NCI-H2081 treated with DMSO at 0.1 percent for 48 hours (cell line): ENCODE results near the gene SPTBN5.

Source experiments
- DNase-seq: peaks from one replicate; lab custom pipeline; 2025; lab: John Stamatoyannopoulos, UW

Gene SPTBN5

GRCh38 chr15:41903782-41904181, 9.9 kb upstream of the SPTBN5 start:
- DNase-seq, result no peak

- no peak for DNase-seq
Measured at GRCh38 chr15:41901431-41901830, 7.6 kb upstream of the SPTBN5 start.

- no peak for DNase-seq
Measured at GRCh38 chr15:41900526-41901380, 6.9 kb upstream of the SPTBN5 start.

- no peak for DNase-seq
Measured at GRCh38 chr15:41899854-41900442, 6.1 kb upstream of the SPTBN5 start.

GRCh38 chr15:41897363-41897799, 3.5 kb upstream of the SPTBN5 start:
- no peak for DNase-seq

- DNase-seq, result no peak
Measured at GRCh38 chr15:41896566-41896965, 2.7 kb upstream of the SPTBN5 start.

- DNase-seq, result no peak
Measured at GRCh38 chr15:41895957-41896356, 2.1 kb upstream of the SPTBN5 start.

GRCh38 chr15:41895491-41895890, 1.6 kb upstream of the SPTBN5 start:
- DNase-seq, result no peak

GRCh38 chr15:41894791-41895463, 1.1 kb upstream of the SPTBN5 start:
- no peak for DNase-seq

GRCh38 chr15:41894251-41894790, 468 bp upstream of the SPTBN5 start:
- DNase-seq, result no peak

GRCh38 chr15:41892621-41893421, 1.0 kb downstream of the SPTBN5 start:
- no peak for DNase-seq

- peak; percentile 84 for DNase-seq
Measured at GRCh38 chr15:41891946-41892345, 1.9 kb downstream of the SPTBN5 start.

GRCh38 chr15:41891226-41891625, 2.6 kb downstream of the SPTBN5 start:
- DNase-seq, result no peak

GRCh38 chr15:41890050-41890690, 3.7 kb downstream of the SPTBN5 start:
- no peak for DNase-seq

- DNase-seq, result no peak
Measured at GRCh38 chr15:41888662-41889253, 5.1 kb downstream of the SPTBN5 start.

GRCh38 chr15:41887893-41888292, 6.0 kb downstream of the SPTBN5 start:
- no peak for DNase-seq

GRCh38 chr15:41887161-41887560, 6.7 kb downstream of the SPTBN5 start:
- DNase-seq, result no peak

- DNase-seq, result no peak
Measured at GRCh38 chr15:41886741-41887140, 7.1 kb downstream of the SPTBN5 start.

- DNase-seq, result no peak
Measured at GRCh38 chr15:41885841-41886240, 8.0 kb downstream of the SPTBN5 start.

- no peak for DNase-seq
Measured at GRCh38 chr15:41885321-41885720, 8.5 kb downstream of the SPTBN5 start.

GRCh38 chr15:41884458-41884857, 9.4 kb downstream of the SPTBN5 start:
- no peak for DNase-seq
